CD4-positive, alpha-beta T cell treated with Interleukin-6 at 100 ng/mL for 8 hours (primary cell): ENCODE data around the gene PNRC2.
A peak's percentile ranks its signal among the peaks of the same experiment; 100 is the strongest.
"Not testable (repeated sequence)": the region's sequence is repeated elsewhere in the genome, so short reads cannot be mapped to it uniquely, and the experiment has no call there.

Experiments used
- DNase-seq: peaks from one replicate; pipeline ENCODE4 v3.0.0-alpha.2; 2020; ENCODE audit warnings: mixed read lengths, low spot score

PNRC2 gene

DNA sequence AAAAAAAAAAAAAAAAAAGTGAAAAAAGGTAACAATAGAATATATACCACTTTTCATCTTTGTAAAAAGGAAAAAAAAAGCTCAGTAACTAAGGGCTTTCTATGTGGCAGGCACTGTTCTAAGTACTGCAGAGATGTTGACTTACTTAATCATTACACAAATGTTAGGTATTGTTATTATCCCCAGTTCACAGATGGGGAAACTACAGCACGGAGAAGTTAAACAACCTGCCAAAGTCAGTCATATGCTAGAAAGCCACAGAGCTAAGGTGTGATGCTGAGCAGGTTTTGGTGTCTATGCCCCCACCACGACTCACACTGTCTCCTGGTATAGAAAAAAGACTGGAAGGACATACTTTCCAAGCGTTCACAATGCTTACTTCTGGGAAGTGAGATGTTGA lies 6.6 kb upstream of the PNRC2 start:
- DNase-seq: no peak

- DNase-seq: no peak
Observed at GRCh38 chr1:23957096-23957495, 2.5 kb upstream of the PNRC2 start.

DNA sequence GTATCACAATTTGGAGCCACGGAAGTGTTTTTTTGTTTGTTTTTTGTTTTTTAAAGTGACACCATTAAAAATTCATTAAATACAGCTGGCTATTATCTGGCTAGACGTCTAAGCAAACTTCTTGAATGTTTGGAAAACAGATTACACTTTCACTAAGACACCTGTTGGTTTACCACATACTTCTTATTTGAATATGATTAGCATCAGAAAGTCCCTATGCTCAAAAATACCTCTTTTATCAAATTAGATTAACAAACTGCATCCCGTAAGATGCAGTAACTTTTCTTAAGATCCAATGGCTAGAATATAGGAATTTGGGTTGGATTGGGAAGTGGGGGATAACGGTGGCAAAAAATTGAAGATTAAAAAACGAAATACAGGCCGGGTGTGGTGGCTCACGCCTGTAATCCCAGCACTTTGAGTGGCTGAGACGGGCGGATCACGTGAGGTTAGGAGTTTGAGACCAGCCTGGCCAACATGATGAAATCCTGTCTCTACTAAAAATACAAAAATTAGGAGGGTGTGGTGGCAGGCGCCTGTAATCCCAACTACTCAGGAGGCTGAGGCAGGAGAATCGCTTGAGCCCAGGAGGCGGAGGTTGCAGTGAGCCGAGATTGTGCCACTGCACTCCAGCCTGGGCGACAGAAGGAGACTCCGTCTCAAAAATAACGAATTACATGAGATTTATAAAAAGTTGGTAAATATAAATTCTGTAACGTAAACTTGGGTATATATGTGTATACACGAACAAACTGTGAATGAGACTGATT lies 1.4 kb upstream of the PNRC2 start:
- not testable (repeated sequence) for DNase-seq

- DNase-seq: peak; percentile 93
Observed at GRCh38 chr1:23958810-23959460, 693 bp upstream of the PNRC2 start.

GRCh38 chr1:23960291-23961020 lies 828 bp downstream of the PNRC2 start:
- DNase-seq: no peak

GRCh38 chr1:23963617-23964234 lies 4.1 kb downstream of the PNRC2 start:
- DNase-seq: no peak

DNA sequence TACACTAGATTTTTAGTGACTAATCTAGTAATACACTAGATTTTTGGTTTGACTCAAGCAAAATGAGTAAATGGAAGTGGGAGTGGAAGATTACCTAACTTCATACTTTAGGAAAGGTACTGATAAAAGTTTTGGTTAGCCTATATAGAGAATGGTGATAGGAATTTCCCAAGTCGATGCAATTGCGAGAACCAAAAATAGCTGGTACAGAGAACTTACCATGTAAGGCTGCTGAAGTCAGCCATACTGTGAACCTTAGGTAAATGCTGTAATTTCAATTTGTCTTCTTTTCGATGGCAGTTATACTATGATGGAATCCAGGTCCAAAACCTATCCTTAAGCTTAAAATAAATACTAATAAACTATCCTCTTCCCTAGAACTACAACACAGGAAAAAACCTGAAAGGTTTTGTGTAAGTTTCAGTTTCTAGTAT lies 4.6 kb downstream of the PNRC2 start:
- DNase-seq: no peak

DNA sequence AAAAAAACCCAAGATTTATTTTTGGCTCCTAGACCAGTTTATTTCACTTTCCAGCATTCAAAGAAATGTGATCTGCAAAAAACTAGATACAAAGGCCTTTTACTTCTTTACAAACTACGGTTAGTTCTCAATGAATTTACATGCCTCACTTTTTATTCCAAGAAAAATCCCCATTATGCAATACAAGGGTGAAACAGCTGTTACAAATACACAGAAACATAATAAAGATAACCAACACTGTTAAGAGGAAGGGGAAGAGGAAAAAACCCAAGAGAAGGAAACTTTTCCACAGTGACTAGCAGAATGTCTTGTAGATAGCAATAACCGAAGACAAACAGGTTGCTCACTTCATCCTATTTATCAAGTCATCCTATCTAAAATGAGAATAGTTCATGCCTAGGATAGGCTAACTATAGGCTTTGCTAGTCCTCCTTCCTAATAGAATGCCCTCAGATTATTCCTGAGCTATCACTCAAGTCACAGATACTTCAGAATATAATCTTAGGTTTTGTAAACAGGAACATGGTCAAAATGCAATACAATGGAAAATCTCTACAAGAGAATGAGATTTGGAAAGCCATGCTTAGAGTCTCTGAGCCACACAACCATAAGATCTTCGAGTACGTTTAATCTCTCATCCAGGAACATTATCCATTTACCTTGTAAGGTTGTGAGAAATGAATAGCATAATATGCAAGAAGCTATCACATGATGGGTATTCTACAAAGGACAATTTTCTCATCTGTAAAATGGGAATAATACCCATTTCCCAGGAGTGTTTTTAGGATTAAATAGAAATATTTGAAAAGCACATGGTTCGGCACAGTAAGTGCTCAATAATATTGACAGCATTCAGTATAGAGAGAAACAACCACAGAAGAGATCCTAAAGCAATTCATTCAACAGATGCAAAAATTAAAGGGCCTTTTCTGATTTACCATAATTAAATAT lies 5.4 kb downstream of the PNRC2 start:
- no peak for DNase-seq

DNA sequence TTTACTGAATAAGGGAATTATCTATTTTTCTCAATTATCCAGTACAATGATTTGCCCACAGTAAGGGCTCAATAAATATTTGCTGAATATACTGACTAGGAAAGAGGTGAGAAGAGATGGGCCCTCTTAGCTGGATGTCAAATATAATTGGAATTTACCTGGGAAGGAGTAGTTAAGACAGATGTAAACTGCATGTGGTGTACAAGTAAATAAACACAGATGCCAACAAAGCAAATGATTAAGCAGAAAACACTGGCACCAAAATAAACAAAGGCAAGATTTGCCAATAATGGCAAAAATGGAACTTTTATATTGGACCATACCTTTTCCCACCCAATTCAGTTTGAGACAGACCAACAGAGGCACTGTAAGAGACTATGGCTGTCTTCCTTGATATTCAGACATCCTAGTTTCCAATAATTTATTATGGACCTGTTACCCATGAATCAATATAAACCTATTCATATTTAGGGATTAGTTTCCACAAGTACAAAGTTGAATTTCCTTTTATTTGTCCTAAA lies 7.4 kb downstream of the PNRC2 start:
- DNase-seq: no peak

- DNase-seq: no peak
Observed at GRCh38 chr1:23967871-23968270, 8.2 kb downstream of the PNRC2 start.

DNA sequence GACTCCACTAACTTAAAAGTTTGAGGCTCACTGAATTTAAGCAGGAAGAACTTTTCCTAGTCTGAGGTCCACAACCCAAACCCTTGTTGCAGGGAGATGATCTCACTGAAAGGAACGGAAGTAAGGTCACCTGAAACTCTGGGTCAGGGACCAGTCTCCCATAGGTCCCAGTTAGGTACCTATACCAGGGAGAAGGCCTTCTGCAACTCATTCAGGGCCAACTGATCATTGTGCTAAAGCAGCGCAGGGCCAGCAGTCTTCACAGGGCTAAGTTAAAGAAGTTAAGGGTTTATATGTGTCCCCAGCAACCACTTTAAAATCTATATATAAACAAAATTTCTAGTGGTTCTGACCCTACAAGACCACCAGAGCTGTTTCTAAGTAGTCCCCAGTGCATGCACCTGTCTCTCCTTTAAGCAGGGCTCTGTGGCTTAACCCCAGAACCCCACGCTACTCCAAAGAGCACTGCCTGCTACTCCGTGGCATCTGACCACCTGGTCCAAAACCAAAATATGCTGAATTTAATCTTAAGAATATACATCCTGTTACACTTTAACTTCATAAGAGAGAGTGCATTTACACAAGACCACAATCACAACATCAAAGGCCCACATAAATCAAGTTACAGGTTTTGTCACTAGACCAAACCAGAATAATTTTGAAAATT lies 17.7 kb downstream of the PNRC2 start:
- no peak for DNase-seq

DNA sequence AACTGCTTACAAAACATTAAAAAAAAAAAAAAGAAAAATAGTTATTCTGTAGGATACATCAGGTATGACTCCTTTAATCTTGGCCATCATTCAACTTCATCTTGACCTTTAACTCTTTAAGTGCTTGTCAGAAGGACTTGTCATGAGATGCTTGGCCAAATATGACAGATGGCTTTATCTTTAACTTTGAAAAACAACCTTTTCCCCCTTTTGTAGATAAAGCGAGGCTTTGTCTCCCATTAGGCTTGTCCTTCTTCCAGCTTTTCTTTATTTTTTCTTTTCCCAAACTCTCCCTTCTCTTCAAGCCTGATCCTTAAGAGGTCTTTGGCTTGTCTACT lies 18.2 kb downstream of the PNRC2 start:
- no peak for DNase-seq

- DNase-seq: no peak
Observed at GRCh38 chr1:23978805-23979204, 19.2 kb downstream of the PNRC2 start.

GRCh38 chr1:23979387-23979880 lies 19.8 kb downstream of the PNRC2 start:
- DNase-seq: no peak

DNA sequence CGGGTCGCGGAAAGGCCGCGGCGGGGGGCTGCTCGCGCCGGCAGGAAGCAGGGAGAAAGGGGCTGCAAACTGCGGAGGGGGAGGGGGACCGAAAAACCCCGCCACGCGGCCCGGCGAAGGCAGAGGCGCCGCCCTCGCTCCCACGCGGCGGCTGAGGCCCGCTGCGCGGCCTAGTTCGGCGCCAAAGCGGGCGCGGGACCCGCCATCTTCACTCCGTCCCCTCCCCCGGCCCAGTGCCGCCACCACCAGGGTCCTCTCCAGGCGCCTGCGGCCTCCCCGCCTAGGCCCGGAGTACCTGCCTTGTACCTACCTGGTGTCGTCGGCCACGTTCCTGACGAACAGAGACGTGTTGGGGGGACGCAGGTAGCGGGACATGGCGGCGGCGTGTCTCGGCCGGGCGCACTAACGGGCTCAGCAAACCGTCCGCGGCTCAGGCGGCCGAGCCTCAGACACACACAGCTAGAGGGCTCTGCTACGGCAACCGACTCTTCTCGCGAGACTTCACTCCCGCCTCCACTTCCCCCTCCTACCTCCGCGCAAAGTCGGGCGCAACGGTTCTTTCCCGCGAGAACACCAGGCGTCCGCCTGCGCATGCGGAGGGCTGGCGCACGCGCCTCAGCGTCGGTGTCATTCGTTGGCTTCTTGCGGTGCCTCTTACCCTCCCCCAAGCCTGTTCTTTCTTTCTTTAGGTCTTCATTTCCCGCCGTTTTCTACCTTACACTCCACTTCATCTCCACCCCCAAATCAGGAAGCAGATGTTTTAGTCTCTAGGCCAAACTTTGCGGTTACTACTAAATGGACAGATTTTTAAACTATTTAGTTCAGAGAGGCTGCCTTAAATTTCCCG lies 20.5 kb downstream of the PNRC2 start, which contains the start of gene SRSF10:
Gene SRSF10 (minus strand): TSS at position 447 of the 847 bp plus-strand sequence. CDS start 72 bp downstream, at position 375.
- peak; percentile 99 for DNase-seq

GRCh38 chr1:23980728-23981070 lies 21.1 kb downstream of the PNRC2 start:
- no peak for DNase-seq

- DNase-seq: no peak
Observed at GRCh38 chr1:23984417-23985186, 25.0 kb downstream of the PNRC2 start.

DNA sequence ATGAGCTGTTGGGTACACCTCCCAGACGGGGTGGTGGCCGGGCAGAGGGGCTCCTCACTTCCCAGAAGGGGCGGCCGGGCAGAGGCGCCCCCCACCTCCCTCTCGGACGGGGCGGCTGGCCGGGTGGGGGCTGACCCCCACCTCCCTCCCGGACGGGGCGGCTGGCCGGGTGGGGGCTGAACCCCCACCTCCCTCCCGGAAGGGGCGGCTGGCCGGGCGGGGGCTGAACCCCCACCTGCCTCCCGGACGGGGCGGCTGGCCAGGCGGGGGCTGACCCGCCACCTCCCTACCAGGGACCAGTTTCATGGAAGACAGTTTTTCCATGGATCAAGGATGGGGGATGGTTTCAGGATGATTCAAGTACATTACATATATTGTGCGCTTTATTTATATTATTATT lies 27.4 kb downstream of the PNRC2 start:
- DNase-seq: not testable (repeated sequence)

- DNase-seq: no peak
Observed at GRCh38 chr1:23989263-23989662, 29.6 kb downstream of the PNRC2 start.
